ENCODE data around the gene ALDH3A1. TPM values are rescaled to one million over a fixed set of nuclear protein-coding genes. Genes with fewer than 3 reads are reported as not detected.

The ALDH3A1 gene
- polyA plus RNA-seq, 1 donor from 2014 or later: 0.10 TPM

DNA sequence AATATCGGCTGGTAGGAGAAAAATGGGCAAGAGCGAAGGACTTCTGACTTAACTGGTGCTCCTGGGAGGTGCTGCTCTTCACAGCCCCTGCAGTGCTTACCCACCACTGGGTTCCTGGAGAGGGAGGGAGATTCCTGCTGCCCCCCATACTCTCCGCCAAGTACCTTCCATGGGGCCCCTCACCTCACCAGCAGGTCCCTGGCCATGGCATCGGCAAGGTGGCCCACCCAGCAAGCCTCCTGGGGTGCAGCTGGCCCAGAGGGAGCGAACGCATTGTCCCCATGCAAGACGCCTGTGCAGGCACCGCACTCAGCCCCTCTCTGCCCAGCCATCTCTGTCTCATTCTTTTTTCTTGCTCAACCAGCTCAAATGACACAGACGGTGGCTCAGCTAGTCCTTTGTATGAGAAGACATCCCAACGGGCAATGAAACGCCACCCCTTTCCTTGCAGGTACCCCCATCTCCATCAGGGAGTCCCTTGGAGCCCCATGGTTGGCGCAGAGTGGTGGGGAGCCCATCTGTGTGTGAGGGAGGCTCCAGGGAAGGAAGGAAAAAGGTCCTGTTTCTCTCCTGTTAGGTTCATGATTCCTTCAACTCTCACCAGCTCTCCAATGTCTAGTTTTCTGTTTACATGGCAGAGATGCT, 9.6 kb upstream of the ALDH3A1 start:
- Histone ChIP-seq H3K9me2 (ENCODE audit: insufficient read depth, low read length) (no peaks in the 10 kb centered on the region), H3K27ac (ENCODE audit: low read length) (no peak overlapping the region), H3F3A (ENCODE audit: insufficient read depth, low read length, poor library complexity, severe bottlenecking) (no peaks in the 10 kb centered on the region), H3K36me3 (ENCODE audit: insufficient read depth, low read length) (no peaks in the 10 kb centered on the region), H2AFZ (ENCODE audit: low read depth, low read length) (no peak overlapping the region), H3K27me3 (ENCODE audit: insufficient read depth, low read depth, low read length) (no peaks in the 10 kb centered on the region), H3K9ac (ENCODE audit: low read length) (no peak overlapping the region), H3K79me2 (replicated peaks; ENCODE audit: insufficient read depth, low read length) (no peaks in the 10 kb centered on the region), H3K9me3 (ENCODE audit: low read length) (no peaks in the 10 kb centered on the region), H3K4me3 (ENCODE audit: low read length) (no peak overlapping the region), H4K20me1 (ENCODE audit: insufficient read depth) (no peaks in the 10 kb centered on the region), H3K4me2 (ENCODE audit: low read length) (no peak overlapping the region)
- TF ChIP-seq REST (IDR thresholded peaks at IDR 0.05; ENCODE audit: borderline replicate concordance): no peak
- no peak for TF ChIP-seq SMC3 (conservative IDR thresholded peaks at IDR 0.05; ENCODE audit: poor library complexity)
- no peak for TF ChIP-seq TAF1 (IDR thresholded peaks at IDR 0.05; ENCODE audit: low read depth)
- no peak for TF ChIP-seq RAD21 (conservative IDR thresholded peaks at IDR 0.05)
- no peak for TF ChIP-seq MXI1 (conservative IDR thresholded peaks at IDR 0.05; ENCODE audit: poor library complexity, severe bottlenecking)
- no peak for TF ChIP-seq POLR2AphosphoS5 (IDR thresholded peaks at IDR 0.05)
- no peak for TF ChIP-seq EP300 (conservative IDR thresholded peaks at IDR 0.05; ENCODE audit: poor library complexity, severe bottlenecking)
- TF ChIP-seq, protein P1, sequence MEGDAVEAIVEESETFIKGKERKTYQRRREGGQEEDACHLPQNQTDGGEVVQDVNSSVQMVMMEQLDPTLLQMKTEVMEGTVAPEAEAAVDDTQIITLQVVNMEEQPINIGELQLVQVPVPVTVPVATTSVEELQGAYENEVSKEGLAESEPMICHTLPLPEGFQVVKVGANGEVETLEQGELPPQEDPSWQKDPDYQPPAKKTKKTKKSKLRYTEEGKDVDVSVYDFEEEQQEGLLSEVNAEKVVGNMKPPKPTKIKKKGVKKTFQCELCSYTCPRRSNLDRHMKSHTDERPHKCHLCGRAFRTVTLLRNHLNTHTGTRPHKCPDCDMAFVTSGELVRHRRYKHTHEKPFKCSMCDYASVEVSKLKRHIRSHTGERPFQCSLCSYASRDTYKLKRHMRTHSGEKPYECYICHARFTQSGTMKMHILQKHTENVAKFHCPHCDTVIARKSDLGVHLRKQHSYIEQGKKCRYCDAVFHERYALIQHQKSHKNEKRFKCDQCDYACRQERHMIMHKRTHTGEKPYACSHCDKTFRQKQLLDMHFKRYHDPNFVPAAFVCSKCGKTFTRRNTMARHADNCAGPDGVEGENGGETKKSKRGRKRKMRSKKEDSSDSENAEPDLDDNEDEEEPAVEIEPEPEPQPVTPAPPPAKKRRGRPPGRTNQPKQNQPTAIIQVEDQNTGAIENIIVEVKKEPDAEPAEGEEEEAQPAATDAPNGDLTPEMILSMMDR (IDR thresholded peaks at IDR 0.05; ENCODE audit: poor library complexity, severe bottlenecking): no peak
- no peak for TF ChIP-seq EZH2 (IDR thresholded peaks at IDR 0.05; ENCODE audit: borderline replicate concordance, insufficient read depth, low read length, poor library complexity, severe bottlenecking)

DNA sequence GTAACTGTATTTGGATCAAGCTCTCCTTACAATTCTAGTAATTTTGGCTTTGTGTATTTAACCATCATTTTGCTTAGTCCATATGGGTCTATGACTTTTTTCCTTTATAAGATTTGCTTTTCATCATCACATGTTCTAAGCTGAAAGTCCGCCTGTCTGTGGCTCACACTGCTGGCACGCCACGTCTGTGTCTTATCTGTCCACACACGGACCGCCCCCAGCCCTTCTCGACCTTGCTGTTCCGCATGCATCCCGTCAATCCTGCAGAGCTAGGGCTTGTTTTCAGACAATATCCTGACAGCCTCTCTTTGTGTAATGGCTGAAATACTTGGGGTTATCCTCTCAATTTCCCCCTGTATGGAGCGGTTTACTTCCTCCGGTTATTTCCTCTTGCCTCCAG, 8.4 kb upstream of the ALDH3A1 start:
- Histone ChIP-seq H3K4me2 (ENCODE audit: low read length) (no peak overlapping the region), H3K4me3 (ENCODE audit: low read length) (no peak overlapping the region), H3K27ac (ENCODE audit: low read length) (no peak overlapping the region), H2AFZ (ENCODE audit: low read depth, low read length) (no peak overlapping the region), H4K20me1 (ENCODE audit: insufficient read depth) (no peaks in the 10 kb centered on the region), H3K79me2 (replicated peaks; ENCODE audit: insufficient read depth, low read length) (no peaks in the 10 kb centered on the region), H3K36me3 (ENCODE audit: insufficient read depth, low read length) (no peaks in the 10 kb centered on the region), H3K9ac (ENCODE audit: low read length) (no peak overlapping the region), H3K9me3 (ENCODE audit: low read length) (no peaks in the 10 kb centered on the region), H3K27me3 (ENCODE audit: insufficient read depth, low read depth, low read length) (no peaks in the 10 kb centered on the region), H3K9me2 (ENCODE audit: insufficient read depth, low read length) (no peaks in the 10 kb centered on the region), H3F3A (ENCODE audit: insufficient read depth, low read length, poor library complexity, severe bottlenecking) (no peaks in the 10 kb centered on the region)
- TF ChIP-seq REST (IDR thresholded peaks at IDR 0.05; ENCODE audit: borderline replicate concordance) (no peak), TAF1 (IDR thresholded peaks at IDR 0.05; ENCODE audit: low read depth) (no peak), SMC3 (conservative IDR thresholded peaks at IDR 0.05; ENCODE audit: poor library complexity) (no peak), POLR2AphosphoS5 (IDR thresholded peaks at IDR 0.05) (no peak), EP300 (conservative IDR thresholded peaks at IDR 0.05; ENCODE audit: poor library complexity, severe bottlenecking) (no peak), EZH2 (IDR thresholded peaks at IDR 0.05; ENCODE audit: borderline replicate concordance, insufficient read depth, low read length, poor library complexity, severe bottlenecking) (no peak), MXI1 (conservative IDR thresholded peaks at IDR 0.05; ENCODE audit: poor library complexity, severe bottlenecking) (no peak), RAD21 (conservative IDR thresholded peaks at IDR 0.05) (no peak)
- TF ChIP-seq, protein P1 (IDR thresholded peaks at IDR 0.05; ENCODE audit: poor library complexity, severe bottlenecking): no peak
